ENCODE measurements around the gene BEST3. TPM values are rescaled to one million over a fixed set of nuclear protein-coding genes. Genes with fewer than 3 reads are reported as not detected.

BEST3 gene
- polyA plus RNA-seq, 4 donors, result 0.24 to 0.52 (median 0.45) TPM

- no peak for DNase-seq (ENCODE audit: low read depth in 4 of 4, low spot score in 3 of 4)
These were observed 43.3 kb downstream of the BEST3 start for GRCh38 chr12:69655616-69656340.

DNA sequence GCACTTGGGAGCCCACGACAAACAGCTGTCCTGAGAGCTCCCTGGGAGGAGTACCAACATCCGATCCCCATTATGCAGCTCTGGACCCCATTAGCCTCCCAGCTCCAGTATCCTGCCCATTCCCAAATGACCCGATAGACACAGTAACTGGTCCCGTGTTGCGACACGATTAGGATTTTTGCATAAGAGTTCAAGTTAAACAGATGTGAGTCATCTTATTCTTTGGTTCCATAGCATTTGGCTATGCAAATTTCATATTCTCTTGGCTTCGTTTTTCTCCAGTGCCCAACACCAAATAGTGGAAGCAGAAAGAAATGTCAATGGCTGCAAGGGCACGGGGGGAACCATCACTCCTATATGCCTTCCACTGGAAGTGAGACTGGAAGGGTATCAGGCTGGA lies 45.4 kb downstream of the BEST3 start:
- no peak for DNase-seq (ENCODE audit: low read depth in 4 of 4, low spot score in 3 of 4)

- no peak for DNase-seq (ENCODE audit: low read depth in 4 of 4, low spot score in 3 of 4)
These were observed 47.2 kb downstream of the BEST3 start for GRCh38 chr12:69651922-69652321.

DNA sequence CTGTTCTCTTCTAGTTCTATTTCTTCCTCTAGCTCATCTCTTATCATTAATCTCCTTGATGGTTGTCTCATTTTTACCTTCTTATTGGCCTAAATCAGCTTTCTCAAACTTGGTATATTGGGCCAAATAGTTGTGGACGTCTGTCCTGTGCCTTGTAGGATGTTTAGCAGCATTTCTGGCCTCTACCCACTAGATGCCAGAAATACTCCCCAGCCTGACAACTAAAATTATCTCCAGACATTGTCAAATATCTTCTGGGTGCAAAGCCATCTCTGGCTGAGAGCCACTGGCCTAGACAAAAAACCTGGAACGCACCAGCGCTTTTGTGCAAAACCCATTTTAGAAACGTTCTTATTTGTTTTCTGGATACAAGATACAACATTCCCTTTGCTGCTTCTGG lies 49.6 kb downstream of the BEST3 start:
- DNase-seq (ENCODE audit: low read depth in 4 of 4, low spot score in 3 of 4), result no peak

DNA sequence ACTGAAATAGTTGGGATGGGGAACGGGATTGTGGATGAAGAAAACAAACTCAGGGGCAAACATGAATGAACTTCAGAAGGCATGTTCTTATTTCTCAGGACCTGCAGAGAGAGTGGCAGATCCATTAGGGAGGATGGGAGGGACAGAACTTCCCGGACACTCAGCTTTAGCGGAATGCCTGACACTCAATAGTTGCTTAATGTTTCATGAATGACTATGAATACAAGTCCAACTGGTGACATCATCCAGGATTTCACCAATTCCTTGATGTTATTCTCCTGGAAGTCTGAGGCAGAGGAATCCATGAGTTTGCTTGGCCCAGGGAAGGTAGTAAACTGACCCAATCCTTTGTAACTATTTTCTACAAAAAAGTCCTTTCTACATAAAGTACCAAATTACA lies 50.6 kb downstream of the BEST3 start:
- DNase-seq (ENCODE audit: low read depth in 4 of 4, low spot score in 3 of 4), result no peak

DNA sequence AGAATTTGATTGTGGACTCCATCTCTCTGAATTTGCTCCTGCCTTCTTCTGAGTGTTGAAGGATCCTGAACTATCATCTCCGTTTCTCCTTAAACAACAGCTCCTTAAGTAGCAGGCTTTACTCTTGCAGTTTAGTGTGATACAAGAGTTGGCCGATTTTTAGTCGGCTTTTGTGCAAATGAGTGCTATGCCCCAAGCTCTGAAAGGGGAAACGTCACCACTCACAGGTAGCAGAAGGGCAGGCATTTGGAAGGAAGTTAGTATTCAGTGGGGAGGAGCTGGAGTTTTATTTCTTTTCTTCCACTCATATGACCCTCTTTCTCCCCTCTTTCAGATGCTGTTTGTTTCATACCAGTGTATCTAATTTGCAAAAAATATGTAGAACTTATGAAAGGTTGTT lies 51.9 kb downstream of the BEST3 start:
- no peak for DNase-seq (ENCODE audit: low read depth in 4 of 4, low spot score in 3 of 4)

DNA sequence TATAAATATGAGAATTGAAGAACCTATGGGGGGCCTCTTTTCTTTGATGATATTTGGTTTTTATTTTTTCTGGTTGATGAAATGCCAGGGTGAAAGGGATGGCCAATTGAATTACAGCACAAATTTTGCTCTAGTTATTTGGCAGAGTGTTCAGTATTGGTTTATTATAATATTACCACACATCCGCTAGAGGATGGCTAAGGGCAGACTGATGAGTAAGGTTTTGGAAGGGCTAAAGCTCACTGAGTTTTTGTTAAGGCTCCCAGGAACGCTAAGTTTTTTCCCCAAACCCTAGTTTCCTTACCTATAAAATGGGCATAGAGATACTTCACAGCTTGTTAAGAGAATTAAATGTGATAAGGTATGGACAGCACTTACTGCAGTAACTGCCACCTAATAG lies 54.1 kb downstream of the BEST3 start:
- no peak for DNase-seq (ENCODE audit: low read depth in 4 of 4, low spot score in 3 of 4)

- no peak for DNase-seq (ENCODE audit: low read depth in 4 of 4, low spot score in 3 of 4)
These were observed 54.6 kb downstream of the BEST3 start for GRCh38 chr12:69644511-69644910.

DNA sequence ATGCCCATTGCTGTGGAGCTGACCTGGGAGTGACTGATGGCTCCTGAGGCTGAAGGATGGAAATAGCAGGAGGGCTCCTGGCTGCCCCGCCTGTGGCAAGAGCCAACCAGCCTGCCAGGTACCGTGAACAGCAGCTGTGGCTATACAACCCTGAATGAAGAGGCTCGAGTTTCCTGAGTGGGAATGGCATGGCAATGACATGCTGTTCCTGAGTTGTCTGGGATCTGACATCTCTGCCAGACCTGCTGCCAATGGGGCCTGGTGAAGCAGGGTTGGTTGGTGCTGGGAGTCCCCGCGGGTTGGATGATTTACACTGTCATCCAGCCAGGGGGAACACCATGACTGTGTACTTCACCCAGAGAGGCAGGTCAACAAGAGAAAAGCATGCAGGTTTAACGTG lies 56.6 kb downstream of the BEST3 start:
- no peak for DNase-seq (ENCODE audit: low read depth in 4 of 4, low spot score in 3 of 4)

DNA sequence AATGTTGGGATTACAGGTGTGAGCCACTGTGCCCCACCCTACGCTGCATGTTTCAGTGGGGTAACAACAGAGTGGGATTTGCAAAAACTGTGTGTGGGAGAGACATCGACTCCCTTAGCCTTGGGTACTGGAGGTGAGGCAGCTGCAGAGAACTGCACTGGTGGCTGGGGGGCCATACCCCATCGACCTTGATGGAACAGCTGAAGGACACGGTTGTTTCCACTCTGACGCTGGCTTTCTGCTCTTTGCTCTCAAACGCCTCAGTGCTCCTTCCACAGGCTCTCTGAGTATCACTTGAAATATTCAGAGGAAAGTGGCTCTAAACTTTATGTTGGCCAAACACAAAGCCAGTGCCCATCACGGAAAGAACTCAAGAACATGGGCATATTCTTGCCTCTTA lies 57.6 kb downstream of the BEST3 start:
- DNase-seq (ENCODE audit: low read depth in 4 of 4, low spot score in 3 of 4), result no peak

- DNase-seq (ENCODE audit: low read depth in 4 of 4, low spot score in 3 of 4), result peak; percentile 30 to 46 (median 41)
These were observed 59.6 kb downstream of the BEST3 start for GRCh38 chr12:69639400-69640016.

DNA sequence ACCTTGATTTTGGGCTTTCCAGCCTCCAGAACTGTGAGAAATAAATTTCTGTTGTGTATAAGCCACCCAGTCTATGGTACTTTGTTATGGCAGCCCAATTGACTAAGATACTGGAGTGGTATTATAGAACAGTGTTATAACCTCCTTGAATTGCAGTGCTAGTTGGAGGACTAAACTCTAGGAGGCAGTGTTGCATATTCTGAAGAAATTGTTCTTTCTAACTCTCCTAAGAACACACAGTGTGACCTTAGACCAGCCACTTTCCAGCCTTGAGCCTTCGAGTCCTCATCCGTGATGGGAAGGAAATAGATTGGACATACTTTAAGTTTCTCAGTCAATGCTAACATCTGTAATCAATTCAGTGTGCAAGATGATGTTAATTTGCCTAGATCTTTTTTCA lies 66.0 kb downstream of the BEST3 start:
- no peak for DNase-seq (ENCODE audit: low read depth in 4 of 4, low spot score in 3 of 4)

- no peak for DNase-seq (ENCODE audit: low read depth in 4 of 4, low spot score in 3 of 4)
These were observed 68.9 kb downstream of the BEST3 start for GRCh38 chr12:69630191-69630590.

DNA sequence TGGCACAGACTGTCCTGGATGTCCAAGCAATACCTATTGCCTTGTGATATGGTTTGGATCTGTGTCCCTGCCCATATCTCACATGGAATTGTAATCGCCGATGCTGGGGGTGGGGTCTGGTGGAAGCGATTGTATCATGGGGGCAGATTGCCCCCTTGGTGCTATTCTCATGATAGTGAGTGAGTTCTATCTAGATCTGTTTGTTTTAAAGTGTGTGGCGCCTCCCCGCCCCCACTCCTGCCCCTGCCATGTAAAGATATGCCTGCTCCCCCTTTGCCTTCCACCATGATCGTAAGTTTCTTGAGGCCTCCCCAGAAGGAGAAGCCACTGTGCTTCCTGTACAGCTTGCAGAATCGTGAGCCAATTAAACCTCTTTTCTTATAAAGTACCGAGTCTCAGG lies 71.6 kb downstream of the BEST3 start:
- DNase-seq (ENCODE audit: low read depth in 4 of 4, low spot score in 3 of 4), result no peak

DNA sequence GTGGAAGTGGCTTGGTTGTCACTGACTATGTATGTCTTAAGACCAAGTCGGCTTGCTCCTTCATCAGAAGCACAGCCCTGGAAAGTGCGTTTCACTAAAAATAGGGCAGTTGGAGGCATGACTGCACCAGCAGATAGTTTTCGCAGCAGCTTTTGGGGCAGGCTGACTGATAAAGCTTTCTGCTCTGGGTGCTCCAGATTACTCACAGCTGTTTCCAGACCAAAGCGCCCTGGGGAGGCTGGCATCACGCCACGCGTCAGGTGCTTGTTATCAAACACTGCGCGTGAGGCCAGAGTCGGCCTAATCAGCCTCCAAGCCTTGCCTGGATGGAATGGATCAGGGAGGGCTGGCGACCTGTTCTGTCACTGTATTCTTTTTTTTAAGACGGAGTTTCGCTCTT lies 75.1 kb downstream of the BEST3 start:
- no peak for DNase-seq (ENCODE audit: low read depth in 4 of 4, low spot score in 3 of 4)

DNA sequence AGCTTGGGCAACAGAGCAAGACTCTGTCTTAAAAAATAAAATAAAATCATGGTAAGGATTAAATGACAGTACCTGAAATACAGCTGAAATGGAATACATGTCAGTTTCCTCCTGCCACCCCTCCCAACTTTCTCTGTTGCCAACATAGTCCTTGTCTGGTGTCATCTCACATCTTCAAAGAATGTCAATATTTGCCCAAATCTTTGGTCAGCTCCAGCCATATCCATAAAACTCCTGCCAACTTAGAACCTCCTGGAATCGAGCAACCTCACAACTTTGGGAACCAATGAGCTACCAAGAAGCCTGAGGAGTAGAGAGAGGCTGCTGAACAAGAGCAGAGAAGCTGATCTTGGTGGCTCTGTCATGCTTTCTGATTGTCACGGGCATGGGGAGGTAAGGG lies 77.6 kb downstream of the BEST3 start:
- no peak for DNase-seq (ENCODE audit: low read depth in 4 of 4, low spot score in 3 of 4)

GRCh38 chr12:69620921-69621320 lies 78.2 kb downstream of the BEST3 start:
- no peak for DNase-seq (ENCODE audit: low read depth in 4 of 4, low spot score in 3 of 4)

GRCh38 chr12:69620077-69620476 lies 79.0 kb downstream of the BEST3 start:
- no peak for DNase-seq (ENCODE audit: low read depth in 4 of 4, low spot score in 3 of 4)

DNA sequence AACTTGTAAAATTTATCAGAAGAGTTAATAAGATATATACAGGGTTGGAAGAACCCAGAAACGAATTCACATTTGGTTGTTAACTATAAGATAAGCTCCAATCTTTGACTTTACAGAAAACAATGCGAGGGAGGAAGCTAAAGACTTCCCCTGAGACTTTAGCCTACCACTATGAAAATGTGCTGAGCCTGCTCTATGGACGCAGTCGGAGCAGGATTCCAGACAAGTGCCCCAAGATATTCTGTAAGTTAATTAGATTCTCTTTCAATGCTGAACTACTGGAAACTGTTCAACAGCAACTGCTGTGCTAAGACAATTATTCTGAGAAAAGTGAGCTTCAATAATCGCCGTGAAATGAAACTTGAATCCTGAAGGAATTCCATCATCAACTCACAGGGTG lies 80.1 kb downstream of the BEST3 start:
- no peak for DNase-seq (ENCODE audit: low read depth in 4 of 4, low spot score in 3 of 4)

DNA sequence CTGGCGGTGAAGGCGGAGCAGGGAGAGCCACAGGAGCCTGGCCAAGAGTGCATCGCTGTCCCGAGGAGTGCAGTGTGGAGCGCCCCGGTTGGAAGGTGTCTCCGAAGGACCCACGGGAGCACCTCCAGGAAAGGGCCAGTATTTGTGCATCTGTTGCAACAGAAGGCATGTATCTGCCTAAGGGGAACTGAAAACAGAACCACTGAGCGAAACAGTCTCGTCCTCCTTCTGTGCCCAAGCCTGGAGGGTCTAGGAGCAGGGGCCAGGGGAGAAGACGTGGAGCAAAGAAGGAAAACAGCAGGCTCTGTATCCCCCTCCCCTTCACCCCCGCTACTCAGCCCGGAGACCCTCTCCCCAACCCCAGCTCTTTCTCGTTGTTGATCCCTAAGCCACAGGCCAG lies 83.1 kb downstream of the BEST3 start:
- DNase-seq (ENCODE audit: low read depth in 4 of 4, low spot score in 3 of 4), result no peak

- no peak for DNase-seq (ENCODE audit: low read depth in 4 of 4, low spot score in 3 of 4)
These were observed 85.8 kb downstream of the BEST3 start for GRCh38 chr12:69613351-69613750.

GRCh38 chr12:69610729-69611128 lies 88.4 kb downstream of the BEST3 start, which contains the start of gene LRRC10:
Gene LRRC10 (minus strand): TSS chr12:69610907. CDS start chr12:69610838, 69 bp downstream.
- DNase-seq (ENCODE audit: low read depth in 4 of 4, low spot score in 3 of 4), result no peak
